Stimulated activated CD4-positive, alpha-beta T cell treated with anti-CD3 and anti-CD28 coated beads, Interleukin-1b, Interleukin-23, amount 100 ng/mL, for 1 hour (primary cell): ENCODE results near the gene MPP3.
"Not testable (repeated sequence)": the region's sequence is repeated elsewhere in the genome, so short reads cannot be mapped to it uniquely, and the experiment has no call there.

Experiments used
- DNase-seq, 2 donors: peaks; one replicate each; pipeline ENCODE4 v3.0.0-alpha.2; 2020; ENCODE audit warnings: low read depth in 2 of 2

MPP3 gene

GRCh38 chr17:43808076-43808475 is 24.9 kb downstream of the MPP3 start:
- no peak for DNase-seq

- no peak for DNase-seq
These were observed 27.8 kb downstream of the MPP3 start for GRCh38 chr17:43805117-43805516.

GRCh38 chr17:43803758-43804157 is 29.2 kb downstream of the MPP3 start:
- no peak for DNase-seq

GRCh38 chr17:43801844-43802243 is 31.1 kb downstream of the MPP3 start:
- DNase-seq, result no peak

- DNase-seq, result no peak
These were observed 32.2 kb downstream of the MPP3 start for GRCh38 chr17:43800736-43801135.

GRCh38 chr17:43799047-43799446 is 33.9 kb downstream of the MPP3 start:
- no peak for DNase-seq

- DNase-seq, result not testable (repeated sequence)
These were observed 34.9 kb downstream of the MPP3 start for GRCh38 chr17:43798024-43798423.

- not testable (repeated sequence) for DNase-seq
These were observed 40.3 kb downstream of the MPP3 start for GRCh38 chr17:43792668-43793067.

- no peak for DNase-seq
These were observed 41.4 kb downstream of the MPP3 start for GRCh38 chr17:43791589-43791988.

GRCh38 chr17:43790311-43790940 is 42.5 kb downstream of the MPP3 start:
- DNase-seq, result no peak

- DNase-seq, result no peak
These were observed 43.5 kb downstream of the MPP3 start for GRCh38 chr17:43789482-43789881.

GRCh38 chr17:43788540-43788939 is 44.4 kb downstream of the MPP3 start:
- no peak for DNase-seq

GRCh38 chr17:43787728-43788127 is 45.2 kb downstream of the MPP3 start:
- no peak for DNase-seq

GRCh38 chr17:43784628-43785101 is 48.3 kb downstream of the MPP3 start:
- no peak for DNase-seq

- DNase-seq, result no peak
These were observed 48.9 kb downstream of the MPP3 start for GRCh38 chr17:43784068-43784467.

- DNase-seq, result no peak
These were observed 49.8 kb downstream of the MPP3 start for GRCh38 chr17:43782913-43783680.

GRCh38 chr17:43780135-43780534 is 52.8 kb downstream of the MPP3 start, which contains the start of gene CFAP97D1:
Gene CFAP97D1, plus strand, starts transcription at chr17:43780435. Its CDS starts 28 bp downstream, at chr17:43780463.
- no peak for DNase-seq

- no peak for DNase-seq
These were observed 53.5 kb downstream of the MPP3 start for GRCh38 chr17:43779145-43780125.

- DNase-seq, result peak; percentile 37 to 56
These were observed 54.4 kb downstream of the MPP3 start, which contains the start of gene DUSP3 for GRCh38 chr17:43778337-43779144. Gene DUSP3, minus strand, starts transcription at chr17:43778977. Its CDS starts 53 bp downstream, at chr17:43778924.

GRCh38 chr17:43774304-43775250 is 58.4 kb downstream of the MPP3 start:
- DNase-seq, result no peak
